ENCODE measurements around the gene FLRT3. TPM values are rescaled to one million over a fixed set of nuclear protein-coding genes. Genes with fewer than 3 reads are reported as not detected.

Gene FLRT3
- total and polyA plus RNA-seq, 2 experiments from 2014 or later, result 98.6 to 141 TPM

DNA sequence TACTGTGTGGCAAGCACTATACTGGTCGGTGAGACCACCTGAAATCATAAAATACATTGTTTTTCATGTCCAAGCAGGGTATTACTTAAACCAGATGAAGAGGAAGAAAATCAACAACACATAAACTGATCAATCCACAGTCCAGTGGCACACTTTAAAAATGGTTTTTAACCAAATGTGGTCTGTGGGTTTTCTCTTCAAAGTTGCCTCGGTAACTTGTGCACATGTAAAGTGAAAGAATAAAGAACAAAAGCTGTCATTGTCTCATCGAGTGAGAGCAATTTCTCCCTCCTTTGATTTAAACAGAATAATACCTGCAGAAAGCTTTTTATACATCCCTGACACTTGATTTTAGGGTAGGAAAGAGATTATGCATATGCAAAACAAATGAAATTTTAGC lies 3.7 kb downstream of the FLRT3 start:
- Histone ChIP-seq H2AFZ (no peak overlapping the region), H3K4me2 (peak overlapping the region; percentile 75), H3K27me3 (no peaks in the 10 kb centered on the region), H3K9me3 (ENCODE audit: low read depth) (no peaks in the 10 kb centered on the region), H3K36me3 (replicated peaks; ENCODE audit: insufficient read depth, low read depth) (no peaks in the 10 kb centered on the region), H3K9me2 (replicated peaks; ENCODE audit: insufficient read depth) (no peaks in the 10 kb centered on the region), H4K20me1 (ENCODE audit: insufficient read depth, poor library complexity, severe bottlenecking) (peaks cover 26% of the 10 kb centered on the region), H3K4me1 (ENCODE audit: insufficient read depth) (no peaks in the 10 kb centered on the region), H3K4me3 (peak overlapping the region; percentile 50), H3K27ac (peak overlapping the region; percentile 87), H3K79me2 (peaks cover 82% of the 10 kb centered on the region)
- DNase-seq (ENCODE audit: low spot score), result no peak
- 11% methylated on average over 3 of the region's 3 CpGs for WGBS (ENCODE audit: low lambda C conversion rate, missing lambda C conversion rate)
- no peak for TF ChIP-seq EZH2 (IDR thresholded peaks at IDR 0.05; ENCODE audit: borderline replicate concordance)
- no peak for TF ChIP-seq EZH2phosphoT487 (IDR thresholded peaks at IDR 0.05; ENCODE audit: low read depth, severe bottlenecking, unreplicated experiment)
- TF ChIP-seq, protein P1, sequence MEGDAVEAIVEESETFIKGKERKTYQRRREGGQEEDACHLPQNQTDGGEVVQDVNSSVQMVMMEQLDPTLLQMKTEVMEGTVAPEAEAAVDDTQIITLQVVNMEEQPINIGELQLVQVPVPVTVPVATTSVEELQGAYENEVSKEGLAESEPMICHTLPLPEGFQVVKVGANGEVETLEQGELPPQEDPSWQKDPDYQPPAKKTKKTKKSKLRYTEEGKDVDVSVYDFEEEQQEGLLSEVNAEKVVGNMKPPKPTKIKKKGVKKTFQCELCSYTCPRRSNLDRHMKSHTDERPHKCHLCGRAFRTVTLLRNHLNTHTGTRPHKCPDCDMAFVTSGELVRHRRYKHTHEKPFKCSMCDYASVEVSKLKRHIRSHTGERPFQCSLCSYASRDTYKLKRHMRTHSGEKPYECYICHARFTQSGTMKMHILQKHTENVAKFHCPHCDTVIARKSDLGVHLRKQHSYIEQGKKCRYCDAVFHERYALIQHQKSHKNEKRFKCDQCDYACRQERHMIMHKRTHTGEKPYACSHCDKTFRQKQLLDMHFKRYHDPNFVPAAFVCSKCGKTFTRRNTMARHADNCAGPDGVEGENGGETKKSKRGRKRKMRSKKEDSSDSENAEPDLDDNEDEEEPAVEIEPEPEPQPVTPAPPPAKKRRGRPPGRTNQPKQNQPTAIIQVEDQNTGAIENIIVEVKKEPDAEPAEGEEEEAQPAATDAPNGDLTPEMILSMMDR (IDR thresholded peaks at IDR 0.05; ENCODE audit: poor library complexity), result no peak

DNA sequence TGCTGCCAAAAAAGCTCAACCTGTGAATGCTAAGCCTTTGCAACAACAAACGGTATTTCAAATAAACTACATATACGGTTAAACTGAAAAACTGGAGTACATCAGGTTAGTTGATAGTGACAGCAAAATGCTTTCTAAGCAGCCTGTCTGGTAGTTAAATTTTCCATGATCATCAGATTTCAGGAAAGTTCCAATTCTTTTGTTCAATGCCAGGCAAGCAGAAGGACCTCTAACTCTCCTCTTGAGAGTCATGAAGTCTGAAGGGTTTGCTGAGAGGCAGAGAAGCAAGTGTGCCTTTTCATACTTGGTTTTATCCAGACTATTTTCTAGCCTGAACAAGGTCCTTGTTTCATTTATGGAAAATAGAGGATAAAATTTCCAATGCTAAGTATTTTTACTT lies 4.5 kb downstream of the FLRT3 start:
- WGBS (ENCODE audit: low lambda C conversion rate, missing lambda C conversion rate), result 19% methylated on average over 2 of the region's 2 CpGs
- H3K9me3 ChIP-seq (ENCODE audit: low read depth), result no peaks in the 10 kb centered on the region
- peak overlapping the region; percentile 87 for H3K27ac ChIP-seq
- peaks cover 91% of the 10 kb centered on the region for H3K79me2 ChIP-seq
- H2AFZ ChIP-seq, result no peak overlapping the region
- H3K4me1 ChIP-seq (ENCODE audit: insufficient read depth), result no peaks in the 10 kb centered on the region
- H3K4me3 ChIP-seq, result peak overlapping the region; percentile 50
- peak overlapping the region; percentile 75 for H3K4me2 ChIP-seq
- DNase-seq (ENCODE audit: low spot score), result peak; percentile 11
- TF ChIP-seq EZH2phosphoT487 (IDR thresholded peaks at IDR 0.05; ENCODE audit: low read depth, severe bottlenecking, unreplicated experiment) (no peak), EZH2 (IDR thresholded peaks at IDR 0.05; ENCODE audit: borderline replicate concordance) (no peak)
- peaks cover 34% of the 10 kb centered on the region for H4K20me1 ChIP-seq (ENCODE audit: insufficient read depth, poor library complexity, severe bottlenecking)
- H3K9me2 ChIP-seq (replicated peaks; ENCODE audit: insufficient read depth), result no peaks in the 10 kb centered on the region
- peaks cover 6% of the 10 kb centered on the region for H3K36me3 ChIP-seq (replicated peaks; ENCODE audit: insufficient read depth, low read depth)
- H3K27me3 ChIP-seq, result no peaks in the 10 kb centered on the region

DNA sequence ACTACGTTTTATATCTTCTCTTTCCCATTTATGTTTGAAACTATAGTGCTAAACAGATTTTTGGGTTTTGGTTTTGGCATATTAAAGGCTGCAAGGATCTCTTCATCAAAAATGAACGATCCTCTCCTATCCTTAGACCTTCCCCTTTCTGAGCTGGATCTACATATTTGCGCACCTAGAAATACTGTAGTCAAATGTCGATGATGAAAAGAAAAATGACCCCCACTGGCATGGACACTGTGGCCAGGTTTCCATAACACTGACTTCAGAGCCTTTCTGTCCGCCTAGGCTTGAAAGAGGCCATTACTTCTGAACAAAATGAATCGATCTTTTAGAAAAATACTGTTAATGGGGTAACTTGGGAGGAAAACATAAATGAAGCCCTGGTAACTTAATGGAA lies 5.8 kb downstream of the FLRT3 start:
- H3K9me3 ChIP-seq (ENCODE audit: low read depth), result no peaks in the 10 kb centered on the region
- H3K9me2 ChIP-seq (replicated peaks; ENCODE audit: insufficient read depth), result no peaks in the 10 kb centered on the region
- peak overlapping the region; percentile 87 for H3K27ac ChIP-seq
- H3K4me1 ChIP-seq (ENCODE audit: insufficient read depth), result no peaks in the 10 kb centered on the region
- peaks cover 13% of the 10 kb centered on the region for H3K36me3 ChIP-seq (replicated peaks; ENCODE audit: insufficient read depth, low read depth)
- TF ChIP-seq, protein P1 (IDR thresholded peaks at IDR 0.05; ENCODE audit: poor library complexity), result no peak
- TF ChIP-seq EZH2phosphoT487 (IDR thresholded peaks at IDR 0.05; ENCODE audit: low read depth, severe bottlenecking, unreplicated experiment), result no peak
- TF ChIP-seq EZH2 (IDR thresholded peaks at IDR 0.05; ENCODE audit: borderline replicate concordance), result no peak
- H3K27me3 ChIP-seq, result no peaks in the 10 kb centered on the region
- H2AFZ ChIP-seq, result no peak overlapping the region
- peaks cover 35% of the 10 kb centered on the region for H4K20me1 ChIP-seq (ENCODE audit: insufficient read depth, poor library complexity, severe bottlenecking)
- DNase-seq (ENCODE audit: low spot score), result peak; percentile 7
- peak overlapping the region; percentile 75 for H3K4me2 ChIP-seq
- peaks cover 98% of the 10 kb centered on the region for H3K79me2 ChIP-seq
- 49% methylated on average over 6 of the region's 6 CpGs for WGBS (ENCODE audit: low lambda C conversion rate, missing lambda C conversion rate)
- H3K4me3 ChIP-seq, result peak overlapping the region; percentile 50

DNA sequence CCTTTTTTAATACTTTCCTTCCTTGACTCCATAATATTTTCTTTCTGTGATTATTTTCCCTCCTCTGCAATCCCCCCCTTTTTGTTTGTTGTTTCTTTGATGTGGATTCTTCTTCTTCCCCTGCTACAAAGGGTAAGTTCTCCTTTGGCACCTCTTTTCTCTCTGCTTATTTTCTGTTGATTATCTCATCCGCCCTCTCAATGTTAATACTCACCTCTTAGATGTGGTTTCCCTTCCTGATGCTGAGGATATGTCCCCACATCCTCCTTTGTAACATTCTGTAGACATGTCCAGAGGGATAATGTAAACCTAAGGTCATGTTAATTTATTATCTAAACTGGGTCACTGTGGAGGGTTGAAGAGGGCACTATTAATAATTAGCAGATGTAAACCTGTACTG lies 17.7 kb downstream of the FLRT3 start:
- TF ChIP-seq EZH2 (IDR thresholded peaks at IDR 0.05; ENCODE audit: borderline replicate concordance), result no peak
- TF ChIP-seq, protein P1 (IDR thresholded peaks at IDR 0.05; ENCODE audit: poor library complexity), result no peak
- no peak for TF ChIP-seq EZH2phosphoT487 (IDR thresholded peaks at IDR 0.05; ENCODE audit: low read depth, severe bottlenecking, unreplicated experiment)
- no peak overlapping the region for H3K4me3 ChIP-seq
- 90% methylated on average over 1 of the region's 1 CpG for WGBS (ENCODE audit: low lambda C conversion rate, missing lambda C conversion rate)
- H3K27ac ChIP-seq, result no peak overlapping the region
- peaks cover 6% of the 10 kb centered on the region for H3K79me2 ChIP-seq
- H3K4me2 ChIP-seq, result no peak overlapping the region
- H3K36me3 ChIP-seq (replicated peaks; ENCODE audit: insufficient read depth, low read depth), result peaks cover 2% of the 10 kb centered on the region
- no peaks in the 10 kb centered on the region for H3K27me3 ChIP-seq
- H4K20me1 ChIP-seq (ENCODE audit: insufficient read depth, poor library complexity, severe bottlenecking), result peaks cover 20% of the 10 kb centered on the region
- H3K9me3 ChIP-seq (ENCODE audit: low read depth), result no peaks in the 10 kb centered on the region
- no peaks in the 10 kb centered on the region for H3K9me2 ChIP-seq (replicated peaks; ENCODE audit: insufficient read depth)
- H2AFZ ChIP-seq, result no peak overlapping the region
- no peak for DNase-seq (ENCODE audit: low spot score)
- no peaks in the 10 kb centered on the region for H3K4me1 ChIP-seq (ENCODE audit: insufficient read depth)
